Measurements from ENCODE around the gene DUOX1. TPM values are rescaled to one million over a fixed set of nuclear protein-coding genes. Genes with fewer than 3 reads are reported as not detected.

The DUOX1 gene
- total and polyA plus RNA-seq, 8 donors, result 2.9 to 114 (median 62.6) TPM; not detected in 1

GRCh38 chr15:45118996-45119395 lies 10.8 kb upstream of the DUOX1 start:
- WGBS, 5 donors, result 77 to 90% (median 86%) methylated on average over 3 to 5 of the region's 5 CpGs
- peaks cover 17 to 91% (median 40%) of the 10 kb centered on the region in 3 donors for H3K27me3 ChIP-seq
- H3K9me3 ChIP-seq, result no peaks in the 10 kb centered on the region
- DNase-seq, result no peak
- TF ChIP-seq CTCF (IDR thresholded peaks at IDR 0.05), result no peak
- no peak overlapping the region for H3K4me3 ChIP-seq
- H3K27ac ChIP-seq, result no peak overlapping the region
- H3K4me1 ChIP-seq, result peaks cover 20 to 40% (median 32%) of the 10 kb centered on the region in 4 donors
- intact Hi-C loops (cut with DNase I; ENCODE audit: low total_unique reads), result no loop called here
- no peaks in the 10 kb centered on the region for H3K36me3 ChIP-seq

GRCh38 chr15:45120081-45120972 lies 9.5 kb upstream of the DUOX1 start:
- H3K27me3 ChIP-seq, result peaks cover 16 to 86% (median 26%) of the 10 kb centered on the region in 3 donors

GRCh38 chr15:45121020-45121419 lies 8.8 kb upstream of the DUOX1 start:
- intact Hi-C loops (cut with DNase I; ENCODE audit: low total_unique reads), result no loop called here
- peaks cover 12 to 82% (median 19%) of the 10 kb centered on the region in 3 donors for H3K27me3 ChIP-seq

More at GRCh38 chr15:45120081-45120972, 9.5 kb upstream of the DUOX1 start:
- 89 to 97% (median 96%) methylated on average over 10 of the region's 10 CpGs for WGBS, 5 donors
- no peak overlapping the region for H3K4me3 ChIP-seq
- no peak for TF ChIP-seq POLR2A (IDR thresholded peaks at IDR 0.05)
- TF ChIP-seq CTCF (IDR thresholded peaks at IDR 0.05), result no peak
- no peak for TF ChIP-seq POLR2AphosphoS5 (IDR thresholded peaks at IDR 0.05)
- TF ChIP-seq EP300 (IDR thresholded peaks at IDR 0.05), result no peak
- H3K9me3 ChIP-seq, result no peaks in the 10 kb centered on the region
- no peak for DNase-seq
- no peaks in the 10 kb centered on the region for H3K36me3 ChIP-seq
- H3K4me1 ChIP-seq, result peaks cover 16 to 29% (median 23%) of the 10 kb centered on the region in 4 donors
- intact Hi-C loops (cut with DNase I; ENCODE audit: low total_unique reads), result no loop called here
- H3K27ac ChIP-seq, result peak overlapping the region in 1 of 5 donors; percentile 0

More at GRCh38 chr15:45121020-45121419, 8.8 kb upstream of the DUOX1 start:
- TF ChIP-seq POLR2A (IDR thresholded peaks at IDR 0.05) (no peak), POLR2AphosphoS5 (IDR thresholded peaks at IDR 0.05) (no peak), EP300 (IDR thresholded peaks at IDR 0.05) (no peak), CTCF (IDR thresholded peaks at IDR 0.05) (no peak)
- Histone ChIP-seq H3K36me3 (no peaks in the 10 kb centered on the region), H3K4me3 (no peak overlapping the region), H3K4me1 (peaks cover 16 to 28% (median 23%) of the 10 kb centered on the region in 4 donors), H3K27ac (peak overlapping the region in 1 of 5 donors; percentile 0), H3K9me3 (no peaks in the 10 kb centered on the region)
- 89 to 95% (median 91%) methylated on average over 2 to 3 of the region's 3 CpGs for WGBS, 5 donors
- DNase-seq, result no peak
